Osteoblast (primary cell): Measurements from ENCODE around the gene ZNF487. TPM values are rescaled to one million over a fixed set of nuclear protein-coding genes. Genes with fewer than 3 reads are reported as not detected.

ENCODE experiments used
- DNase-seq: peaks from one replicate; pipeline ENCODE4 v3.0.0; 2011; ENCODE audit warnings: low spot score, mixed read lengths; ENCODE audit not compliant: insufficient read length; ENCODE audit errors: missing footprints
- H2AFZ ChIP-seq: 2 replicates; pipeline ENCODE4 v1.6.0; 2011; ENCODE audit warnings: mild to moderate bottlenecking, low read length
- H3K27ac ChIP-seq: 2 replicates; pipeline ENCODE4 v1.5.1; 2011; ENCODE audit warnings: mild to moderate bottlenecking, low read depth, low read length, moderate library complexity
- H3K27me3 ChIP-seq: 2 replicates; pipeline ENCODE4 v1.6.0; 2012; ENCODE audit warnings: mild to moderate bottlenecking, control low read depth, inconsistent platforms, low read length, moderate library complexity; ENCODE audit not compliant: insufficient read depth
- H3K36me3 ChIP-seq: 2 replicates; pipeline ENCODE4 v1.5.1; 2011; ENCODE audit warnings: mild to moderate bottlenecking, low read length, control low read depth, moderate library complexity; ENCODE audit not compliant: insufficient read depth
- H3K4me1 ChIP-seq: 2 replicates; pipeline ENCODE4 v1.5.1; 2011; ENCODE audit warnings: mild to moderate bottlenecking, low read length, control low read depth, moderate library complexity; ENCODE audit not compliant: insufficient read depth
- H3K4me2 ChIP-seq: 2 replicates; pipeline ENCODE4 v1.6.0; 2011; ENCODE audit warnings: mild to moderate bottlenecking, low read length; ENCODE audit not compliant: insufficient read depth
- H3K4me3 ChIP-seq: fragments of 200-600 bp; sonication (generic); 3 replicates; pipeline ENCODE4 v1.5.1; 2012; ENCODE audit warnings: mild to moderate bottlenecking, low read length, inconsistent platforms; ENCODE audit not compliant: insufficient read depth
- H3K79me2 ChIP-seq: 2 replicates; pipeline ENCODE4 v1.6.0; 2012; ENCODE audit warnings: mild to moderate bottlenecking, low read length, control low read depth, inconsistent platforms; ENCODE audit not compliant: insufficient read depth
- H3K9me3 ChIP-seq: 2 replicates; pipeline ENCODE4 v1.5.1; 2011; ENCODE audit warnings: low read depth, low read length, control low read depth
- H4K20me1 ChIP-seq: 2 replicates; pipeline ENCODE4 v1.6.0; 2012; ENCODE audit warnings: mild to moderate bottlenecking, low read length, control low read depth; ENCODE audit not compliant: insufficient read depth
- CTCF ChIP-seq: IDR thresholded peaks from 2 replicates; pipeline ENCODE4 v1.5.1; 2011; ENCODE audit warnings: mild to moderate bottlenecking, low read depth, low read length, moderate library complexity; ENCODE audit errors: extremely low read depth
- total RNA-seq: library from RNA; depleted of rRNA; stranded (reverse); fragments of >200 nt; gene quantifications from 2 replicates; pipeline ENCODE4 v1.2.3, GENCODE V29; 2012

Gene ZNF487
- total RNA-seq, 1 donor = 8.3 TPM

- no peak for TF ChIP-seq CTCF
- no peak for DNase-seq
- H3K9me3 ChIP-seq = no peaks in the 10 kb centered on the region
- peaks cover 7% of the 10 kb centered on the region for H4K20me1 ChIP-seq
- no peak overlapping the region for H3K4me3 ChIP-seq
- H3K27me3 ChIP-seq = no peaks in the 10 kb centered on the region
- no peak overlapping the region for H2AFZ ChIP-seq
- H3K27ac ChIP-seq = no peak overlapping the region
- H3K79me2 ChIP-seq = peaks cover 18% of the 10 kb centered on the region
- H3K4me1 ChIP-seq = no peaks in the 10 kb centered on the region
- no peaks in the 10 kb centered on the region for H3K36me3 ChIP-seq
- H3K4me2 ChIP-seq = no peak overlapping the region
Measured at GRCh38 chr10:43411536-43411935, 25.4 kb upstream of the ZNF487 start.

GRCh38 chr10:43415544-43415943 lies 21.4 kb upstream of the ZNF487 start:
- Histone ChIP-seq H3K4me3 (no peak overlapping the region), H2AFZ (no peak overlapping the region), H3K4me2 (no peak overlapping the region), H4K20me1 (no peaks in the 10 kb centered on the region), H3K36me3 (no peaks in the 10 kb centered on the region), H3K4me1 (no peaks in the 10 kb centered on the region), H3K27ac (no peak overlapping the region), H3K27me3 (no peaks in the 10 kb centered on the region), H3K79me2 (no peaks in the 10 kb centered on the region), H3K9me3 (no peaks in the 10 kb centered on the region)
- TF ChIP-seq CTCF = no peak
- DNase-seq = no peak

GRCh38 chr10:43417950-43418768 lies 18.8 kb upstream of the ZNF487 start:
- no peak for TF ChIP-seq CTCF
- H3K4me2 ChIP-seq = no peak overlapping the region
- no peak overlapping the region for H3K27ac ChIP-seq
- H3K79me2 ChIP-seq = no peaks in the 10 kb centered on the region
- H3K9me3 ChIP-seq = no peaks in the 10 kb centered on the region
- H3K4me3 ChIP-seq = no peak overlapping the region
- H4K20me1 ChIP-seq = no peaks in the 10 kb centered on the region
- H3K27me3 ChIP-seq = no peaks in the 10 kb centered on the region
- no peak for DNase-seq
- H3K36me3 ChIP-seq = no peaks in the 10 kb centered on the region
- peaks cover 7% of the 10 kb centered on the region for H3K4me1 ChIP-seq
- H2AFZ ChIP-seq = no peak overlapping the region

GRCh38 chr10:43419997-43420368 lies 16.9 kb upstream of the ZNF487 start:
- Histone ChIP-seq H3K4me3 (peak overlapping the region; percentile 75), H3K4me1 (peaks cover 7% of the 10 kb centered on the region), H4K20me1 (no peaks in the 10 kb centered on the region), H3K4me2 (peak overlapping the region; percentile 99), H3K9me3 (no peaks in the 10 kb centered on the region), H3K27ac (peak overlapping the region; percentile 92), H3K27me3 (no peaks in the 10 kb centered on the region), H3K79me2 (no peaks in the 10 kb centered on the region), H2AFZ (peak overlapping the region; percentile 97), H3K36me3 (no peaks in the 10 kb centered on the region)
- no peak for TF ChIP-seq CTCF
- DNase-seq = no peak
